Esophagus muscularis mucosa (tissue), 4 donors: ENCODE results near the gene MAPK9. TPM values are rescaled to one million over a fixed set of nuclear protein-coding genes. Genes with fewer than 3 reads are reported as not detected.

Experiments
- DNase-seq: peaks from one replicate; pipeline ENCODE4 v3.0.0-alpha.2; 2017; ENCODE audit errors: extremely low spot score
- H3K27ac ChIP-seq, 4 donors: fragments of 200-600 bp; sonication (generic); replicated peaks in 1 of 4; 1 replicate in 3 of 4; 2 replicates in 1 of 4; pipeline ENCODE4 v1.5.1; 2016 to 2019; ENCODE audit warnings: mild to moderate bottlenecking in 1 of 4
- H3K27me3 ChIP-seq, 4 donors: fragments of 200-600 bp; sonication (generic); one replicate each; pipeline versions ENCODE4 v1.5.1 to v1.6.0; 2016 to 2019
- H3K36me3 ChIP-seq, 4 donors: fragments of 200-600 bp; sonication (generic); one replicate each; pipeline ENCODE4 v1.5.1; 2016 to 2019
- H3K4me1 ChIP-seq, 4 donors: fragments of 200-600 bp; sonication (generic); one replicate each; pipeline ENCODE4 v1.5.1; 2016 to 2019
- H3K4me3 ChIP-seq, 4 donors: fragments of 200-600 bp; sonication (generic); 1 replicate in 2 of 4; 2 replicates in 2 of 4; pipeline ENCODE4 v1.5.1; 2016 to 2019; ENCODE audit warnings: mild to moderate bottlenecking in 4 of 4, moderate library complexity in 1 of 4
- H3K9me3 ChIP-seq, 4 donors: fragments of 200-600 bp; sonication (generic); 1 replicate in 3 of 4; 2 replicates in 1 of 4; pipeline ENCODE4 v1.5.1; 2016 to 2019
- EP300 ChIP-seq: sonication (generic); formaldehyde crosslinking; IDR thresholded peaks from one replicate; pipeline ENCODE4 v1.6.1; 2017; ENCODE audit warnings: antibody characterized with exemption
- POLR2A ChIP-seq: fragments of 450-650 bp; IDR thresholded peaks from one replicate; pipeline ENCODE4 v1.6.1; 2017; ENCODE audit warnings: antibody characterized with exemption, moderate library complexity, mild to moderate bottlenecking, low read depth
- POLR2AphosphoS5 ChIP-seq, 2 donors: sonication (generic); formaldehyde crosslinking; IDR thresholded peaks; one replicate each; pipeline ENCODE4 v1.6.1; 2017; ENCODE audit warnings: antibody characterized with exemption in 2 of 2
- WGBS: methylation state at CpG from one replicate; pipeline ENCODE4 v1.1.5; 2018; 5-methylcytosine and 5-hydroxymethylcytosine counted together
- intact Hi-C: fragments of 100-400 bp; cut with DNase I; formaldehyde crosslinking; loops from one replicate; pipeline ENCODE4 v1.15.1; 2023
- total RNA-seq, 4 donors: library from RNA; depleted of rRNA; stranded (reverse); fragments of >200 nt; gene quantifications; one replicate each; pipeline versions ENCODE4 v1.1.0 to v1.2.1, GENCODE V29; 2016
- TF ChIP-seq, protein P1 (sequence below), 3 experiments: fragments of 200-600 bp in 2 of 3; fragments of 450-650 bp in 1 of 3; sonication (generic) in 2 of 3; IDR thresholded peaks; one replicate each; pipeline ENCODE4 v1.5.1; 2017 to 2019; ENCODE audit warnings: antibody characterized with exemption in 3 of 3, mild to moderate bottlenecking in 2 of 3, moderate library complexity in 1 of 3

MAPK9 gene
- total RNA-seq, 4 donors from 2014 or later: 36.4 to 42.3 (median 37.8) TPM

DNA sequence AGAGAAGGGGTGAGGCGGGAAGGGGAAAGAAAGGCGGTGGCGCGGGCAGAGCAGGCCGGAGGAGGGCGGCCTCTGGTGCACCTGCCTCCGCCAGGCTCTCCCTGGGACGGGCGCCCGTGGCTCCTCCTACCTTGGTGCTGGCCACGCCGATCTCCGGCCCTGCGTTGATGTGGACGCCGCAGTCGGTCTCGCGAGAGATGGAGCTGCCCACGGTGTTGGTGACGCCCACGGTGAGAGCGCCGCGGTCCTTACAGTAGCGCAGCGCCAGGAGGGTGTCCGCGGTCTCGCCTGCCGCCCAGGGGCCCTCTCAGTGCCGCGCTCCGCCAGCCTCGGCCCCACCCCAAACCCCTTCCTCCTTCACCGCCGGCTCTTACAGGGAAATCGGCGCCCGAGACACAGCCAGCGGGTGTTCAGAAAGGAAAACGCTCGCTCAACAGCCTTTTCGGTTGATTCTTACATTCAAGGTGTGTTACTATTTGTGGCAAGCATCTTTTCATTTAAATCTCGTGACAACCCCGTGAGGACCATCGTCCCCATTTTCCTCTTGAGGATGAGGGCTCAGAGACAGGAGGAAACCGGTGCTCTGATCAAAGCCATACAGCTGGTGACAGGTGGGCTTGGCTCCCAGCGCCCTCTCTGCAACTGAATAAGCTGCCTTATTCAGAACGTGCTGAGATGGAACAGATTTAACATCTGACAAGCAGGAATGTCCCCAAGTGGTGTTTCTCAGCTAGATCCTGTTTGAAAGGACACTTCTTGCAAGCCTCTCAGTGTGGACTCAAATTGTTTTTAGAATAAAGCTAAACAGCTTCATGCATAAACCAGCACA is 22.0 kb upstream of the MAPK9 start:
- intact Hi-C loops: no loop called here
- peak overlapping the region in 1 of 4 donors; percentile 39 for H3K4me3 ChIP-seq
- no peaks in the 10 kb centered on the region for H3K9me3 ChIP-seq
- peaks cover 0 to 53% (median 25%) of the 10 kb centered on the region in 4 donors for H3K36me3 ChIP-seq
- H3K27me3 ChIP-seq: no peaks in the 10 kb centered on the region
- H3K4me1 ChIP-seq: peaks cover 0 to 2% (median 0%) of the 10 kb centered on the region in 4 donors
- TF ChIP-seq, protein P1, sequence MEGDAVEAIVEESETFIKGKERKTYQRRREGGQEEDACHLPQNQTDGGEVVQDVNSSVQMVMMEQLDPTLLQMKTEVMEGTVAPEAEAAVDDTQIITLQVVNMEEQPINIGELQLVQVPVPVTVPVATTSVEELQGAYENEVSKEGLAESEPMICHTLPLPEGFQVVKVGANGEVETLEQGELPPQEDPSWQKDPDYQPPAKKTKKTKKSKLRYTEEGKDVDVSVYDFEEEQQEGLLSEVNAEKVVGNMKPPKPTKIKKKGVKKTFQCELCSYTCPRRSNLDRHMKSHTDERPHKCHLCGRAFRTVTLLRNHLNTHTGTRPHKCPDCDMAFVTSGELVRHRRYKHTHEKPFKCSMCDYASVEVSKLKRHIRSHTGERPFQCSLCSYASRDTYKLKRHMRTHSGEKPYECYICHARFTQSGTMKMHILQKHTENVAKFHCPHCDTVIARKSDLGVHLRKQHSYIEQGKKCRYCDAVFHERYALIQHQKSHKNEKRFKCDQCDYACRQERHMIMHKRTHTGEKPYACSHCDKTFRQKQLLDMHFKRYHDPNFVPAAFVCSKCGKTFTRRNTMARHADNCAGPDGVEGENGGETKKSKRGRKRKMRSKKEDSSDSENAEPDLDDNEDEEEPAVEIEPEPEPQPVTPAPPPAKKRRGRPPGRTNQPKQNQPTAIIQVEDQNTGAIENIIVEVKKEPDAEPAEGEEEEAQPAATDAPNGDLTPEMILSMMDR (IDR thresholded peaks at IDR 0.05): no peak
- TF ChIP-seq POLR2A: no peak
- TF ChIP-seq POLR2AphosphoS5 (IDR thresholded peaks at IDR 0.05): peak in 1 of 2 donors; percentile 28
- WGBS: 77% methylated on average over 44 of the region's 50 CpGs
- no peak for DNase-seq
- H3K27ac ChIP-seq: peak overlapping the region in 1 of 4 donors; percentile 39

DNA sequence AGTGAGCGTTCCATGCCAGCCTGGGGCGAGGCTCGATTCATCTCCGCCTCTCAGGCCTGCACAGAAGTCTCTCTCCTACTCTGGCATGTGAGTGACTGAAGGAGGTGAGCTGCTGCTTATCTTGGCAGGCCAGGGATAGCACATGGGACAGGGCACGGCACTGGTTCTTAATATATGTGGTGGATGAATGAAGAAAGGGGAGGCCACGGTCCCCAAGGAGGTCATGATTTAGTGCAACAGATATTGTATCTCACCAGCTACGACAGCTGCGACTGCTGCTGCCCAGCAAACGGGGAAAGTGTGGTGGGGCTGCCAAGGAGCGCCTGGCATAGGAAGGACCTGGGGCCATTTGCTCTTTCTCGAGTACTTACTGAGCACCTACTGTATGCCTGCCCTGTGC is 19.3 kb upstream of the MAPK9 start:
- TF ChIP-seq, protein P1 (IDR thresholded peaks at IDR 0.05): no peak
- TF ChIP-seq POLR2AphosphoS5 (IDR thresholded peaks at IDR 0.05) (no peak), EP300 (no peak)
- WGBS: 89% methylated on average over 11 of the region's 11 CpGs
- H3K27me3 ChIP-seq: no peaks in the 10 kb centered on the region
- intact Hi-C loops: no loop called here
- no peak overlapping the region for H3K4me3 ChIP-seq
- no peaks in the 10 kb centered on the region for H3K9me3 ChIP-seq
- H3K36me3 ChIP-seq: peaks cover 0 to 51% (median 11%) of the 10 kb centered on the region in 4 donors
- DNase-seq: no peak
- no peaks in the 10 kb centered on the region for H3K4me1 ChIP-seq
- no peak overlapping the region for H3K27ac ChIP-seq

DNA sequence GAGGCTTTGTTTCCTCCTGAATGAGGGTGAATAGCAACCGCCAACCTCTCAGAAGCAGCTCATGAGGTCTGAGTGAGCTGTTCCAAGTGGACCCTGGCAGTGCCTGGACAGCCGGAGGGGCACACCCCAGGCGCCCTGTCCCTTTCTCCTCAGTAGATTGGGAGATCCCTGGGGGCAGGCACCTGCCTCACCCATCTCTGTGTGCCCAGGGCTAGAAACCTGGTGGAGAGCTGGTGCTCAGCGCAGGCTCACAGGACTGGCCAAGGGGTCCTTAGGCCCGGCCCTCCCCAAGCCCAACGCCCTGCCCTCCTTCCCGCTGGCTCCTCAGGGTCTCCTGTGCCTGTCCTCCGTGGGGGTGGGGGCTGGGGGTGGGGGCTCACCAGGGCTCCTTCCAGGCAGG is 14.9 kb upstream of the MAPK9 start:
- TF ChIP-seq POLR2AphosphoS5 (IDR thresholded peaks at IDR 0.05) (no peak), POLR2A (no peak), EP300 (no peak)
- TF ChIP-seq, protein P1 (IDR thresholded peaks at IDR 0.05): no peak
- Histone ChIP-seq H3K9me3 (no peaks in the 10 kb centered on the region), H3K27ac (no peak overlapping the region), H3K36me3 (peaks cover 0 to 68% (median 28%) of the 10 kb centered on the region in 4 donors), H3K4me1 (no peaks in the 10 kb centered on the region), H3K4me3 (no peak overlapping the region), H3K27me3 (no peaks in the 10 kb centered on the region)
- intact Hi-C loops: no loop called here
- WGBS: 91% methylated on average over 8 of the region's 8 CpGs
- no peak for DNase-seq

DNA sequence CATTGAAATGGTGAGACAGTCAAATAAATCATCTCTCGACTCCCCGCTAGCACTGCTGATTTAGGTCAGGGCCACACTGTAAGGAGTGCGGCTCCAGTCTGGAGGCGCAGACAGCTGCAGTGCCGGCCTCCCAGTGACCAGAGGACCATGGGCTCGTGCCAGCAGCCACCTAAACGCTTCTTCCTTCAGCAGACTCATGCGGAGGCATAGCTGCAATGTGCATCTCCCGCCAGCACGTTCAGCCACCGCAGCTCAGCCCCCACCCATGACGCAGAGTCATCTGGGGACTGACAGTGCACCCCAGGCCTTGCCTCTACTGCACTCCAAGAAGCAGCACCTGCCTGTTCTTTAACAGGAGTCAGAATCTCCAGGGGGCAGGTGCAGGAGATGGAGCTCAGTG is 13.6 kb upstream of the MAPK9 start:
- H3K27ac ChIP-seq: no peak overlapping the region
- H3K9me3 ChIP-seq: no peaks in the 10 kb centered on the region
- H3K4me3 ChIP-seq: no peak overlapping the region
- TF ChIP-seq POLR2A (no peak), POLR2AphosphoS5 (IDR thresholded peaks at IDR 0.05) (no peak), EP300 (no peak)
- TF ChIP-seq, protein P1 (IDR thresholded peaks at IDR 0.05): no peak
- H3K4me1 ChIP-seq: no peaks in the 10 kb centered on the region
- H3K27me3 ChIP-seq: no peaks in the 10 kb centered on the region
- no peak for DNase-seq
- H3K36me3 ChIP-seq: peaks cover 0 to 70% (median 26%) of the 10 kb centered on the region in 4 donors
- intact Hi-C loops: no loop called here
- 79% methylated on average over 12 of the region's 12 CpGs for WGBS
